ENCODE measurements around the gene ASCC2. TPM values are rescaled to one million over a fixed set of nuclear protein-coding genes. Genes with fewer than 3 reads are reported as not detected.

Gene ASCC2
- total and polyA plus RNA-seq, 2 experiments from 2014 or later = 30.5 to 31.3 TPM

GRCh38 chr22:29842172-29842571 lies 4.1 kb upstream of the ASCC2 start (continued):
- TF ChIP-seq REST (IDR thresholded peaks at IDR 0.05; ENCODE audit: unreplicated experiment) = no peak
- TF ChIP-seq ETS1 (IDR thresholded peaks at IDR 0.05) = no peak
- TF ChIP-seq JUNB (IDR thresholded peaks at IDR 0.05; ENCODE audit: unreplicated experiment) = no peak
- TF ChIP-seq CTCF (conservative IDR thresholded peaks at IDR 0.05; ENCODE audit: low read depth in 2 of 2) = no peak
- no peak for TF ChIP-seq STAT1 (IDR thresholded peaks at IDR 0.05; ENCODE audit: unreplicated experiment)
- no peak for TF ChIP-seq NANOG (IDR thresholded peaks at IDR 0.05; ENCODE audit: borderline replicate concordance)
- TF ChIP-seq EZH2phosphoT487 (IDR thresholded peaks at IDR 0.05; ENCODE audit: unreplicated experiment) = no peak
- no peak for TF ChIP-seq CREB1 (CRISPR knock-in tag; IDR thresholded peaks at IDR 0.05; ENCODE audit: low read depth)
- no peak for TF ChIP-seq EZH2 (IDR thresholded peaks at IDR 0.05; ENCODE audit: low read depth, unreplicated experiment)

- Histone ChIP-seq H3K9me2 (ENCODE audit: insufficient read depth) (no peaks in the 10 kb centered on the region), H3F3A (replicated peaks; ENCODE audit: low read depth) (no peaks in the 10 kb centered on the region), H3K79me2 (replicated peaks; ENCODE audit: insufficient read depth) (peaks cover 14% of the 10 kb centered on the region), H4K20me1 (replicated peaks; ENCODE audit: insufficient read depth) (no peaks in the 10 kb centered on the region; the same call in 1 of the 2 replicates), H3K4me1 (ENCODE audit: insufficient read depth) (peaks cover 11% of the 10 kb centered on the region; the same call in 1 of the 2 replicates), H3K36me3 (ENCODE audit: insufficient read depth) (no peaks in the 10 kb centered on the region), H3K27ac (ENCODE audit: low read depth) (no peak overlapping the region), H3K4me3 (no peak overlapping the region), H3K4me2 (no peak overlapping the region), H3K27me3 (ENCODE audit: insufficient read depth) (no peaks in the 10 kb centered on the region), H2AFZ (peak overlapping the region; percentile 93; the same call in 1 of the 2 replicates)
- H3K4me3 Mint-ChIP-seq = no peak overlapping the region
- no peaks in the 10 kb centered on the region; the same call in 2 of the 3 replicates for H3K36me3 Mint-ChIP-seq (ENCODE audit: low read depth)
- H3K4me1 Mint-ChIP-seq = peaks cover 9% of the 10 kb centered on the region
- no peak for DNase-seq (ENCODE audit: low spot score)
- no peaks in the 10 kb centered on the region; the same call in 2 of the 3 replicates for H3K9me3 Mint-ChIP-seq
- no peak for ATAC-seq
- H3K27ac Mint-ChIP-seq = no peak overlapping the region
- H3K27me3 Mint-ChIP-seq (ENCODE audit: insufficient read depth, low read depth, poor library complexity) = no peaks in the 10 kb centered on the region
- no peak for TF ChIP-seq ZNF114 (CRISPR knock-in tag; IDR thresholded peaks at IDR 0.05)
- no peak for TF ChIP-seq NANOG (IDR thresholded peaks at IDR 0.05; ENCODE audit: borderline replicate concordance)
- TF ChIP-seq REST (IDR thresholded peaks at IDR 0.05; ENCODE audit: unreplicated experiment) = no peak
- no peak for TF ChIP-seq ZNF331 (CRISPR knock-in tag; IDR thresholded peaks at IDR 0.05; ENCODE audit: low read depth)
- TF ChIP-seq POLR2AphosphoS5 (IDR thresholded peaks at IDR 0.05; ENCODE audit: low read depth) = no peak
- TF ChIP-seq ETS1 (IDR thresholded peaks at IDR 0.05) = no peak
- no peak for TF ChIP-seq EZH2 (IDR thresholded peaks at IDR 0.05; ENCODE audit: low read depth, unreplicated experiment)
Measured at GRCh38 chr22:29840498-29840897, 2.4 kb upstream of the ASCC2 start.
